Measurements from ENCODE around the gene CTNND2.

Gene CTNND2

DNA sequence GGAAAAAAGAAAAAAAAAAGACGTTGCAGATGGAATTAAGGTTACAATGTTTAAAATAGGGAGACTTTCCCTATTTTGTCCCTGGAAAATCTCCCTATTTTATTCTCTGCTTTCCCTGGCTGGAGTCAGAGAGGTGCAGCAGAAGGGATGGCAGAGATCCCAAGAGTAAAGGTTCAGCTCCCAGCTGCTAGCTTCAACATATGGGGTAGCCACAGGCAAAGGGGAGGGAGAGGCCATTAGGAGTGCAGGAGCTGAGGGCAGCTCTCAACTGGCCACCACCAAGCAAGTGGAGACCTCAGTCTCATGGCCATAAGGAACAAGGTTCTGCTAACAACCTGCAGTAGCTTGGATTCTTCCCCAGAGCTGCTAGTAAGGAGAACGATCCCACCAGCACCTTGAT lies 776.2 kb downstream of the CTNND2 start:
- no peaks in the 10 kb centered on the region for H3K9me3 ChIP-seq

DNA sequence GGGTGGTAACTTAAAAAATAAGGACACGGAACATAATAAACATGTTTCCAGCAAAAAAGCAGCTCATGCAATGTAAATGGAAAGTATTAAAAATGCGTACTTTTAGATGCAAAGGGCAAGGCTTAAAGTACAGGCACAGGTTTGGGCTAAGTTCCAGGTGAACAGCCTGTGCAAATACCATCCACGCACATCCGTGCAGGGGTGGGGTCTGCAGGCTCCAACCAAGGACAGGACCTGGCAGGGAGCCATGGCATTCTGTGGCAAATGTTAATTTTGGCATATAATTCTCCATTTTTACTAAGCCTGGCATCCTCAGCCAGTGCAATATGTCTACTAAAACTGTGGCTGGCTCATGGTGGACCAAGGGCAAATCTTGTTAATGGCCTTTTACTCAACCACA lies 777.4 kb downstream of the CTNND2 start:
- H3K4me3 ChIP-seq (ENCODE audit: low read depth, low read length): no peak overlapping the region
- H3K36me3 ChIP-seq: no peaks in the 10 kb centered on the region
- no peaks in the 10 kb centered on the region for H3K27me3 ChIP-seq
- no peaks in the 10 kb centered on the region for H3K4me1 ChIP-seq
- TF ChIP-seq, protein P1, sequence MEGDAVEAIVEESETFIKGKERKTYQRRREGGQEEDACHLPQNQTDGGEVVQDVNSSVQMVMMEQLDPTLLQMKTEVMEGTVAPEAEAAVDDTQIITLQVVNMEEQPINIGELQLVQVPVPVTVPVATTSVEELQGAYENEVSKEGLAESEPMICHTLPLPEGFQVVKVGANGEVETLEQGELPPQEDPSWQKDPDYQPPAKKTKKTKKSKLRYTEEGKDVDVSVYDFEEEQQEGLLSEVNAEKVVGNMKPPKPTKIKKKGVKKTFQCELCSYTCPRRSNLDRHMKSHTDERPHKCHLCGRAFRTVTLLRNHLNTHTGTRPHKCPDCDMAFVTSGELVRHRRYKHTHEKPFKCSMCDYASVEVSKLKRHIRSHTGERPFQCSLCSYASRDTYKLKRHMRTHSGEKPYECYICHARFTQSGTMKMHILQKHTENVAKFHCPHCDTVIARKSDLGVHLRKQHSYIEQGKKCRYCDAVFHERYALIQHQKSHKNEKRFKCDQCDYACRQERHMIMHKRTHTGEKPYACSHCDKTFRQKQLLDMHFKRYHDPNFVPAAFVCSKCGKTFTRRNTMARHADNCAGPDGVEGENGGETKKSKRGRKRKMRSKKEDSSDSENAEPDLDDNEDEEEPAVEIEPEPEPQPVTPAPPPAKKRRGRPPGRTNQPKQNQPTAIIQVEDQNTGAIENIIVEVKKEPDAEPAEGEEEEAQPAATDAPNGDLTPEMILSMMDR (IDR thresholded peaks at IDR 0.05; ENCODE audit: low read depth, low read length): no peak
- H3K9me3 ChIP-seq: no peaks in the 10 kb centered on the region
- DNase-seq: no peak

More for the DNA sequence above, 776.2 kb downstream of the CTNND2 start:
- DNase-seq: no peak
- no peaks in the 10 kb centered on the region for H3K27me3 ChIP-seq
- H3K4me3 ChIP-seq (ENCODE audit: low read depth, low read length): no peak overlapping the region
- H3K36me3 ChIP-seq: no peaks in the 10 kb centered on the region
- no peaks in the 10 kb centered on the region for H3K4me1 ChIP-seq
- TF ChIP-seq, protein P1 (IDR thresholded peaks at IDR 0.05; ENCODE audit: low read depth, low read length): no peak

DNA sequence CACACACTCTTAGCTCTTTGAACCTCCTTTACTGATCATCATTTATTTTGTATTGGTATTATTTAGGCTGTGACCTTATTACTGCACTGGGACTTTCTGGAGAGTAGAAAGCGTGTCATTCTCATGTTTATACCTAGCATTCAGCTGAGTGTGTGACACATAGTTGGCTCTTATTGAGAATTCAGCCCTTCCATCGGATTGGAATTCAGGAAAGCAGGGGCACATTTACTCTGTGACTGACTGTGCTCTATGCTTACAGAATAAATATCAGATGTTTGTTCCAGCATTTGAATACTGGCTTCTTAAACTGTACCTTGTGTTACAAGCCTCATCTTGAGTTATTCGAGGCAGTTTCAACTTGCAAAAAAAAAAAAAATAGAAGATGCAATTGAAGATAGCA lies 782.4 kb downstream of the CTNND2 start:
- H3K4me3 ChIP-seq (ENCODE audit: low read depth, low read length): no peak overlapping the region
- no peak for DNase-seq
- TF ChIP-seq, protein P1 (IDR thresholded peaks at IDR 0.05; ENCODE audit: low read depth, low read length): no peak

DNA sequence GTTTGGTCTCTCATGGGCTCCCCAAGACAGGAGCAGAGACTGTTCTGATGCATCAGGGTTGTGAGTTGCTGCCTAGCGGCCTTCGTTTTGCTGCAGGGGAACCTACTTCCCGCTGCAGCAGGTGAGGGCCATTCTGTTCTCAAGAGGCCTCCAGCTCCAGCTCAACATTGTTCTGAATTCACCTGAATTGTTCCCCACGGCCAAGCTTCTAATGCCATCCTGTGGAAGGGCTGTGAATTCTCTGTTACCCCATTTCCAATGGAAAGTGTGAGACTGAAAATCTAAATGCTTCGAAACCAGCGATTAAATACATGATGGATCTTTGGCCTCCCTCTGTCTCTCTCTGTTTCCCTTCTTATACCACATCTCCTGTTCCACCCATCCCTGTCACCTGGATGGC lies 794.1 kb downstream of the CTNND2 start:
- no peak for DNase-seq
- Histone ChIP-seq H3K9me3 (no peaks in the 10 kb centered on the region), H3K27me3 (no peaks in the 10 kb centered on the region), H3K4me1 (no peaks in the 10 kb centered on the region), H3K4me3 (ENCODE audit: low read depth, low read length) (no peak overlapping the region), H3K36me3 (no peaks in the 10 kb centered on the region)
- TF ChIP-seq, protein P1 (IDR thresholded peaks at IDR 0.05; ENCODE audit: low read depth, low read length): no peak

More for the DNA sequence above, 782.4 kb downstream of the CTNND2 start:
- Histone ChIP-seq H3K27me3 (no peaks in the 10 kb centered on the region), H3K36me3 (no peaks in the 10 kb centered on the region), H3K4me1 (no peaks in the 10 kb centered on the region), H3K9me3 (no peaks in the 10 kb centered on the region)

DNA sequence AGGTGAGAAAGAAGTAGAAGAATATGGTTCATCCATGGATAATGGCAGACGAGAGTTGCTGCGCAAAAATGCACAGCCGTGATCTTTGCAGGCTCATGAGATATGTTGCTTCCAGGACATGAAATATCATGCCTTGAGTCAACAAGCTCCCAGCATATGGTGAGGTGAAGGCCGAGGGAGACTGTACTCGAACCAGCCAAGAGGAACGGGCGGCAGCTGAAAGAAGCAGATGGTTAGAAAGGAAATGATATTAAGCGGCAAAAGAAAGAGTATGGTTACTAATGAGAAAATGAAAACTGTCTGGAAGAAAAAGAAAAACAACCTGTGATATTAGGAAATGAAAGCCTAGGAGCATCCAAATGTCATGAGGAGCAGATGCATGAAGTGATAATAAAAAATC lies 798.5 kb downstream of the CTNND2 start:
- no peak overlapping the region for H3K4me3 ChIP-seq (ENCODE audit: low read depth, low read length)
- no peak for DNase-seq

DNA sequence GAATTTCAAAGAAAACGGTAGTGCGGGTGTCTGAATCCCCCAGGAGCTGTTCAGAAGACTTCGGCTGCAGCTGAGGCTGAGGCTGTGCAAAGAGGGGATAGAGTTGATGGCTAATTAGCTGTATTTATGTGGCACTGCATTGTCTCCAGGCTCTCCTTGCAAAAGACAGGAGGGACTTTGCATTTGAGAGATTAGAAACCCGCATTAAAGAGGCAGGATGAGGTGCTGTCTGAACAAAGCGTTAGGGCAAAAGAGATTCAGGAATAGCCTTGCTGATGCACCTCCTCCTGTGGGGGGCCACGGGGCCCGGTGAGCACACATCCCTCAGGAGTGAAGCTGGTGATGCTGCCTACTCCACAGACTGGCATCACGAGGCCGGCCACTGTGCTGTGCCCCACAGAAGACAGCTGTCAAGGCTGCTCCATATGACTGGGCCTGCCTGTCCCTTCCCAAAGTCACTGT lies 799.6 kb downstream of the CTNND2 start:
- Histone ChIP-seq H3K4me1 (no peaks in the 10 kb centered on the region), H3K27me3 (no peaks in the 10 kb centered on the region), H3K36me3 (no peaks in the 10 kb centered on the region), H3K4me3 (ENCODE audit: low read depth, low read length) (no peak overlapping the region), H3K9me3 (no peaks in the 10 kb centered on the region)
- TF ChIP-seq, protein P1 (IDR thresholded peaks at IDR 0.05; ENCODE audit: low read depth, low read length): no peak
- no peak for DNase-seq

More for the DNA sequence above, 798.5 kb downstream of the CTNND2 start:
- no peaks in the 10 kb centered on the region for H3K36me3 ChIP-seq
- TF ChIP-seq, protein P1 (IDR thresholded peaks at IDR 0.05; ENCODE audit: low read depth, low read length): no peak
- H3K4me1 ChIP-seq: no peaks in the 10 kb centered on the region
- H3K9me3 ChIP-seq: no peaks in the 10 kb centered on the region
- H3K27me3 ChIP-seq: no peaks in the 10 kb centered on the region
